GM13976 (cell line): ENCODE measurements around the gene MEGF11.

Source experiments
- DNase-seq: peaks from one replicate; pipeline ENCODE4 v3.0.0; 2012; ENCODE audit warnings: low spot score
- in situ Hi-C: fragments of 300-500 bp; cut with MboI; formaldehyde crosslinking; loops from one replicate; pipeline ENCODE4 v1.12.0; 2022; ENCODE audit warnings: low sequenced_read_pairs, mixed read lengths, inconsistent platforms; ENCODE audit not compliant: unreplicated experiment
- TF ChIP-seq, protein P1 (sequence below): IDR thresholded peaks from 2 replicates; pipeline ENCODE4 v1.5.1; 2012; ENCODE audit warnings: borderline replicate concordance, mild to moderate bottlenecking; ENCODE audit not compliant: insufficient read depth; ENCODE audit errors: extremely low read depth, missing control alignments, control extremely low read depth

Gene MEGF11

DNA sequence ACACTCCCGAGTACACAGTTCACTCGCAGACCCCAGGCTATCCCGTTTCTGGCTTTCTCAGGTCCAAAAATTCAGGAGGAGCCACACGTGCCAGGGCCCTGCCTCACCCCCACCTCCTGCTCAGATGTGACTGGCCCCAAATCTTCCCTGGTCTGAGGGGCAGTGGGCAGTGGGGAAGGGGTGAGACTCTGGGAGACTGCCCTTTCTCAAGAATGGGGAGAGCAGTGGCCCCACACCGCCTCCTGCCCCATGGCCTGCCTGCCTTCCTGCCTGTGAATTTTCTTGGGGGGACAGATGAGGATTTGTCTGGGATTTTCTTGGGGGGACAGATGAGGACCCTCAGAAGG lies 174.6 kb downstream of the MEGF11 start:
- in situ Hi-C loops: loop anchor here (25.0 kb wide), 1 partner anchor 442 kb away; no protein-coding TSS in a partner anchor
- TF ChIP-seq, protein P1, sequence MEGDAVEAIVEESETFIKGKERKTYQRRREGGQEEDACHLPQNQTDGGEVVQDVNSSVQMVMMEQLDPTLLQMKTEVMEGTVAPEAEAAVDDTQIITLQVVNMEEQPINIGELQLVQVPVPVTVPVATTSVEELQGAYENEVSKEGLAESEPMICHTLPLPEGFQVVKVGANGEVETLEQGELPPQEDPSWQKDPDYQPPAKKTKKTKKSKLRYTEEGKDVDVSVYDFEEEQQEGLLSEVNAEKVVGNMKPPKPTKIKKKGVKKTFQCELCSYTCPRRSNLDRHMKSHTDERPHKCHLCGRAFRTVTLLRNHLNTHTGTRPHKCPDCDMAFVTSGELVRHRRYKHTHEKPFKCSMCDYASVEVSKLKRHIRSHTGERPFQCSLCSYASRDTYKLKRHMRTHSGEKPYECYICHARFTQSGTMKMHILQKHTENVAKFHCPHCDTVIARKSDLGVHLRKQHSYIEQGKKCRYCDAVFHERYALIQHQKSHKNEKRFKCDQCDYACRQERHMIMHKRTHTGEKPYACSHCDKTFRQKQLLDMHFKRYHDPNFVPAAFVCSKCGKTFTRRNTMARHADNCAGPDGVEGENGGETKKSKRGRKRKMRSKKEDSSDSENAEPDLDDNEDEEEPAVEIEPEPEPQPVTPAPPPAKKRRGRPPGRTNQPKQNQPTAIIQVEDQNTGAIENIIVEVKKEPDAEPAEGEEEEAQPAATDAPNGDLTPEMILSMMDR: no peak
- no peak for DNase-seq

DNA sequence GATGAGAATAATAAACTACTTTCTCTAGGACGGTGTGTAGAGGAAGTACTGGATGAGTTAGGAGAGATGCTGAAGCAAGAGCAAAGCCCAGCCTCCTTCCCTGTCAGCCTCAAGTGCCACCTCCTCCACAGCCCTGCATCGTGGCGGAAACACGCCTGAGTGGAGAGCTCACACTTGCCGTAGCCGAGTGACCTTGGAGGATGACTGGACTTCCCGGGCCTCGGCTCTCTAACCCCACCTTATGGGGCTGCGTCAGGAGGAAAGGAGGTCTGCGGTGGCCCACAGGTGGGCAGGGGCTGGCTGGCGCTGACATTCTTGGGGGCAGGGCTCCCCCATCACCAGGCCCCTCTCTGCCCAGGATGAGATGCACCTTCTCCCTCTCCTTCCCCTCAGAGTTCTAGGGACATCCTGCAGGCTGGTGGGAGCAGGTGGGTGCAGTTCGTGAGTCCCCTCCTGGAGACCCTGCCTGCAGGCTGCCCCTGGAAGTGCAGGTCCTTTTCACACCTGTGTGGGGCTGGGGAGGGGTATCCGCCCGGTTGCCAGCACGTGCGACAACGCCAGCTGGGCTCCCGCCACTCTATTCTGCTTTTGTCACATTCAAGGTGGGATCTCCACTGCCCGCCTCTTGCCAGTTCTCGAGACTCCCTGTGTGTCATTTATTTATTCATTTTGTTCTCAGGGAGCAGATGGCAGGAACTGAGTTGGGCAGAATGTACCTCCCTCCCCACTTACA lies 175.2 kb downstream of the MEGF11 start:
- TF ChIP-seq, protein P1: no peak
- in situ Hi-C loops: loop anchor here (25.0 kb wide), 1 partner anchor 441 kb away; no protein-coding TSS in a partner anchor
- no peak for DNase-seq

DNA sequence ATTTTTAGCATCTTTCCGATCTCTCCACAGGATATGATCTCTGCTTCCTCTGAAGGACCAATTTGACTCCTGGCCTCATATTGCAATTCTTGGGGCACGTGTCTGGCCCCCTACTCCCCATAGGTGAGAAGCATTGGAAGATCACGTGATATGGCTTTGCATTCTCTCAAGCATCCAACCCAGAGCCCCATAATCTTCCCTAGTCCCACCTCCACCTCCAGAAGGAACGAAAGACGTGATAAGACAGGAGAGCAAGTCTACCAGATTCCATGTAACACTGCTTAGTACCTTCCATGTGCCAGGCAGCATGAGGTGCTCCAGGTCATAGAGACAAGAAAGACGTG lies 176.3 kb downstream of the MEGF11 start:
- TF ChIP-seq, protein P1: no peak
- in situ Hi-C loops: loop anchor here (25.0 kb wide), 1 partner anchor 440 kb away; no protein-coding TSS in a partner anchor
- DNase-seq: no peak

DNA sequence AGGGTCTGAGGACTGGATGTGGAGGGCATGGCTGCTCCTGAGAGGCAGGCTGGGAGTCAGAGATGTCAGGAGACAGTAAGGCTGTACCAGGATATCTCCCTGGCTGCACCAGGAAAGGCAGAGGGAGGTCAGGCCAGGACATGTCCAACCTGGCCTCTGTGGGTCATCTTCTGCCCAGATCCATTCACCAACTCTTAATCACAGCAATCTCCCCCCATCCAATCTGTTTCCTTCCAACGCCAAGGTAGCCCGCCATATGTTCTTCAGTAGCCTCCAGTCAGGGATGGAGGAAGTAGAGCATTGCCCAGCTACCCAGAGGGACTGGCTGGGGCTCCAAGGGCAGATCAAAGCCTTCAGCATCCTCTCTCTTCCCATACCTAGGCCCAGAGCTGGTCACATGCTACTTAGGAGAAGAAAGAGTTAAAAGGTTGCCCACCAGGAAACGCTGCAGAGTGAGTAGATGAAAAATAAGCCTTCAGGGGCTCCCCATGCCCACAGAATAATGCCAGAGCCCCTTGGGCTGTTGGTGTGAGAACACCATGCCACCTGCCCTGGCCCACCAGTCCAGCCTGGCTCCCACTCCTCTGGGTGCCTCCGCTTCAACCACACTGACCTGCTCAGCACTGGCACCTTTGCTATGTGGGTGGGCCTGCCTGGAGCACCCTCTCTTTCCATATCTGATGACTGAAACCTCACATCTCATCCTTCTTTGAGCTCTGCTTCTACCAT lies 176.8 kb downstream of the MEGF11 start:
- in situ Hi-C loops: loop anchor here (25.0 kb wide), 1 partner anchor 439 kb away; no protein-coding TSS in a partner anchor
- TF ChIP-seq, protein P1: no peak
- no peak for DNase-seq

DNA sequence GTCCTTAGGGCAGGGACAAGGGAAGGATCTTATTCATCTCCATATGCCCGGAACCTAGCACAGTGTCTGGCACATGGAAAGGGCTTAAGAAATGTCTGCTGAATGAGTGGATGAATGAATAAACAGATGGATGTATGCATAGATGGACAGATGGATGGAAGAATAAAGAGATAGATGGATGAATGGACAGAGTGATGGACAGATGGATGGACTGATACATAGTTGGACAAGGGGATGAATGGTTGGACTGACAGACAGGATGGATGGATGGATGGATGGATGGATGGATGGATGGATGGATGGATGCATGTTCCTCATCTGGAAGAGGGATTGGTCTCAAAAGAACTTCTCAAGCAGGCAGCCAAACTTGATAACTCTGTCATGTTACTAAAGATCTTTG lies 177.6 kb downstream of the MEGF11 start:
- TF ChIP-seq, protein P1: no peak
- no peak for DNase-seq
- in situ Hi-C loops: loop anchor here (25.0 kb wide), 1 partner anchor 439 kb away; no protein-coding TSS in a partner anchor

DNA sequence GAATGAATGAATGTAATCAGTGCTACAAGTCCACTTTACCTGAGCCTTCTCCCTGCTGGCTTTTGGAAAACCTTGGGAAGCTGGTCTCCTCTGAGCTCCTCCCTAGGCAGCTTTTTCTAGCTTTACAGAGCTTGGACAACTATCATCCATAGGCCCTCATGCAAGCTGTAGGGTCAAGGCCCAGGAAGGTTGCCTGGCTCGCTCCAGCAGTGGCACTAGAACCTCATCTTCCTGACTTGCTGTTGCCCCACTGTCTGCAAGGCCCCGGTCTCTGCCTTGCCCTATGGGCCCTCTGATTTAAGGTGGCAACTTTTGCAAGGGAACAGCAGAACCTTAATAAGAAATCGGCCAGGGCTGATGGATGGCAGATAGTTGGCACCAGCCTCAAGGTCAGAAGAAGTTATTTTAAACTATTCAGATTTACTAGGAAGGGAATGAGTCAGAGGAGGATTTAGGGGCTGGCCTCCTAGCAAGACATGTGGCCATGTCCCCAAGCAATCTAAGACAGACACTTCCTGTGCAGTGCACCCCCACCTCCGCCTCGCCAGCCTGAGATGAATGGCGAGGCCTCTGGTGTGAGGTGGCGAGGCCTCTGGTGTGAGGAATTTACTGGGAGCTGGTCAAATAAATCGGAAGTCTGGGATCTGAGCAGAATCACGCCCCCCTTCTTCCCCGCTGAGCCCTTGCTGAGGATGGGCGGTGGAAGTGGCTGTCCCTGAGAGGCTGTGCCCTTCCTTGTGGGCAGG lies 180.8 kb downstream of the MEGF11 start:
- in situ Hi-C loops: no loop called here
- DNase-seq: no peak
- TF ChIP-seq, protein P1: no peak
